SU-DHL-6 (cell line): ENCODE results near the gene HDGF.
A peak's percentile ranks its signal among the peaks of the same experiment; 100 is the strongest.

Experiments used
- H2AFZ ChIP-seq: fragments of 200-600 bp; sonication (generic); 2 replicates; pipeline ENCODE4 v1.6.1; 2014; ENCODE audit warnings: low read depth, mild to moderate bottlenecking, moderate library complexity, mixed read lengths, antibody characterized with exemption, low read length; ENCODE audit not compliant: severe bottlenecking
- H3F3A ChIP-seq: fragments of 200-600 bp; shearing (Covaris generic); 2 replicates; pipeline ENCODE4 v1.6.0; 2016; ENCODE audit warnings: antibody characterized with exemption, mild to moderate bottlenecking; ENCODE audit not compliant: insufficient read depth
- H3K27ac ChIP-seq: fragments of 200-600 bp; sonication (generic); 2 replicates; pipeline ENCODE4 v1.5.1; 2016; ENCODE audit warnings: low read depth, mild to moderate bottlenecking, low read length, moderate library complexity, mixed read lengths
- H3K27me3 ChIP-seq: fragments of 200-600 bp; sonication (generic), shearing (Covaris generic); 2 replicates; pipeline ENCODE4 v1.6.0; 2014; ENCODE audit warnings: mild to moderate bottlenecking, low read length
- H3K36me3 ChIP-seq: fragments of 200-600 bp; sonication (generic); 2 replicates; pipeline ENCODE4 v1.6.1; 2014; ENCODE audit warnings: mild to moderate bottlenecking, low read length, mixed read lengths
- H3K4me2 ChIP-seq: fragments of 300-600, 200-600 bp; shearing (Covaris generic), sonication (generic); 2 replicates; pipeline ENCODE4 v1.6.0; 2014; ENCODE audit warnings: low read length, low read depth, mild to moderate bottlenecking; ENCODE audit not compliant: poor library complexity, severe bottlenecking
- H3K4me3 ChIP-seq: fragments of 200-600 bp; sonication (generic); 2 replicates; pipeline ENCODE4 v1.5.1; 2014; ENCODE audit warnings: antibody characterized with exemption, low read length, mild to moderate bottlenecking, mixed read lengths; ENCODE audit not compliant: insufficient read depth, poor library complexity, severe bottlenecking
- H3K79me2 ChIP-seq: fragments of 200-600 bp; sonication (generic); 2 replicates; pipeline ENCODE4 v1.6.1; 2014; ENCODE audit warnings: mild to moderate bottlenecking, low read length, moderate library complexity; ENCODE audit not compliant: insufficient read depth
- H3K9ac ChIP-seq: fragments of 200-600 bp; sonication (generic); 2 replicates; pipeline ENCODE4 v1.7.0; 2014; ENCODE audit warnings: mild to moderate bottlenecking, low read length
- H3K9me2 ChIP-seq: fragments of 200-600 bp; sonication (generic); replicated peaks from 2 replicates; pipeline ENCODE4 v1.6.1; 2014; ENCODE audit warnings: low read length; ENCODE audit not compliant: insufficient read depth
- H3K9me3 ChIP-seq: fragments of 200-600 bp; sonication (generic); 2 replicates; pipeline ENCODE4 v1.6.1; 2014; ENCODE audit warnings: low read length, mixed read lengths; ENCODE audit not compliant: insufficient read depth
- H4K20me1 ChIP-seq: fragments of 200-600 bp; sonication (generic); 2 replicates; pipeline ENCODE4 v1.6.1; 2014; ENCODE audit warnings: low read depth, mild to moderate bottlenecking, antibody characterized with exemption, low read length, moderate library complexity, mixed read lengths
- EZH2phosphoT487 ChIP-seq: fragments of 200-600 bp; sonication (generic), shearing (Covaris generic); conservative IDR thresholded peaks from 2 replicates; pipeline ENCODE4 v1.6.1; 2018; ENCODE audit warnings: mild to moderate bottlenecking, antibody characterized with exemption, low read length, moderate library complexity, mixed read lengths
- TF ChIP-seq, protein P1 (sequence below): fragments of 200-600 bp; sonication (generic); IDR thresholded peaks from one replicate; pipeline ENCODE4 v1.5.1; 2017; ENCODE audit warnings: antibody characterized with exemption, mild to moderate bottlenecking, low read length, moderate library complexity; ENCODE audit not compliant: insufficient read depth, poor library complexity, severe bottlenecking

HDGF gene

DNA sequence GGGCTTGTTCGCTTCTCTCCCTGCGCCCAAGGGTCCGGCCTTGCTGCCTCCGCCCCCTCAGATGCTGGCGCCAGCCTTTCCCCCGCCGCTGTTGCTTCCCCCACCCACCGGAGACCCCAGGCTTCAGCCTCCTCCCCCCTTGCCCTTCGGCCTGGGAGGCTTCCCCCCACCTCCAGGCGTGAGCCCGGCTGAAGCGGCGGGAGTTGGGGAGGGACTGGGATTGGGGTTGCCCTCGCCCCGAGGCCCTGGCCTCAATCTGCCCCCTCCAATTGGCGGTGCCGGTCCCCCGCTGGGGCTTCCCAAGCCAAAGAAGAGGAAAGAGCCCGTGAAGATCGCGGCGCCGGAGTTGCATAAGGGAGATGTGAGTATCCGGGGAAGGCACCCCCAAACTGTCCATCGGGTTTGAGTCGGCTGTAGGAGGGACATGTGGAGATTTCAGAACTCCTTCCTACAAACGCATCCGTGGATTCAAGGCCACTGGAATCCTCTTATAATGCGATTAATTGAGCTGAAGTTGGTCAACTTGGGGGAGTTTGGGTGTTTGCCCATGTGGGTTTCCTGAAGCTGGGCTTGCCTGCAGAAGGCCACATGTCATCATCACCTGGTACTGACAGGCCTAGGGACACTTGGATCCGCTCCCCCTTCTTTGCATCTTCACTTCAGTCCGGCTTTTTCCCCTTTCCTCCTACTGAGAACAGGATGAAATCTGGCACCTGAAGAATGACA lies 16.6 kb upstream of the HDGF start:
- Histone ChIP-seq H3K79me2 (peaks cover 55% of the 10 kb centered on the region), H2AFZ (no peak overlapping the region), H3F3A (no peaks in the 10 kb centered on the region), H3K9me3 (no peaks in the 10 kb centered on the region), H3K36me3 (peaks cover 6% of the 10 kb centered on the region; the same call in 1 of the 2 replicates), H3K4me3 (peak overlapping the region; percentile 90), H3K27ac (peak overlapping the region; percentile 79), H3K9me2 (no peaks in the 10 kb centered on the region), H3K27me3 (no peaks in the 10 kb centered on the region), H3K4me2 (peak overlapping the region; percentile 83), H4K20me1 (no peaks in the 10 kb centered on the region), H3K9ac (peak overlapping the region; percentile 93)
- TF ChIP-seq, protein P1, sequence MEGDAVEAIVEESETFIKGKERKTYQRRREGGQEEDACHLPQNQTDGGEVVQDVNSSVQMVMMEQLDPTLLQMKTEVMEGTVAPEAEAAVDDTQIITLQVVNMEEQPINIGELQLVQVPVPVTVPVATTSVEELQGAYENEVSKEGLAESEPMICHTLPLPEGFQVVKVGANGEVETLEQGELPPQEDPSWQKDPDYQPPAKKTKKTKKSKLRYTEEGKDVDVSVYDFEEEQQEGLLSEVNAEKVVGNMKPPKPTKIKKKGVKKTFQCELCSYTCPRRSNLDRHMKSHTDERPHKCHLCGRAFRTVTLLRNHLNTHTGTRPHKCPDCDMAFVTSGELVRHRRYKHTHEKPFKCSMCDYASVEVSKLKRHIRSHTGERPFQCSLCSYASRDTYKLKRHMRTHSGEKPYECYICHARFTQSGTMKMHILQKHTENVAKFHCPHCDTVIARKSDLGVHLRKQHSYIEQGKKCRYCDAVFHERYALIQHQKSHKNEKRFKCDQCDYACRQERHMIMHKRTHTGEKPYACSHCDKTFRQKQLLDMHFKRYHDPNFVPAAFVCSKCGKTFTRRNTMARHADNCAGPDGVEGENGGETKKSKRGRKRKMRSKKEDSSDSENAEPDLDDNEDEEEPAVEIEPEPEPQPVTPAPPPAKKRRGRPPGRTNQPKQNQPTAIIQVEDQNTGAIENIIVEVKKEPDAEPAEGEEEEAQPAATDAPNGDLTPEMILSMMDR = no peak
- TF ChIP-seq EZH2phosphoT487 = no peak

DNA sequence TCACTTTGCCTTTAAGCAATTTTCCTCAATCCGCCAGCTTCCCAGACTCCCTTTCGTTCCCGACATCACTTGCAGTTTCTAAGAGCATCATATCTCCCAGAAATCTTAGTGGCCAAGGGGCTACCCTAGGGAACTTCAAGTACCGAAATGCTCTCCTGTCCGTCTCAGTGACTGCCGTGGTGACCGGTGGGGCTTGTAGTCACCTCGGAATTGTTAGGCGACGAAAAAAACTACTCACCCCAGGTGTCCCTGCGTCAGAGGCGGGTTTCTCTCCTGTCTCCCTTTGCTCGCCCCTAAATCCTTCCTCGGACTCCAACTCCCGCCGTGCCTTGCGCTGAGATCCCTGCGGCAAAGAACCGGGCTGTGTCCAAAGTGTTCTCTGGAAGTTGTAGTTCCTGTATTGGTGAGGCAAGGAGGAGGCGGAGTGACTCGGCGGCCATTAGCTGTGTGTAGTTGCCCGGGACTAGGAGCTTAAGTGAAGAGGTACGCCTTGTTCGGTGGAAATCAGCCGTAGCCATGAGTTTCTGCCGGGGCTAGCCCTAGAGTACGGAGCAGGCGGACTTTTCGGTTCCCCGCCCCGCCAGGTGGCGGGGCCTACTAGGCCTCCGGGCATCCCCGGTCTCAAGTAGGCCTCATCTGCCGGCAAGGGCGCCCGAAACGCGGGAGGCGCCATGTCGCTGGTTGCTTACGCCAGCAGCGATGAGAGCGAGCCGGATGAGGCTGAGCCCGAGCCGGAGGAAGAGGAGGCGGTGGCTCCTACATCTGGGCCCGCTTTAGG lies 15.8 kb upstream of the HDGF start, which contains the start of gene PRCC:
PRCC (plus strand) TSS at position 435 of the 778 bp plus-strand sequence; CDS start at position 672, 237 bp downstream.
- no peaks in the 10 kb centered on the region for H4K20me1 ChIP-seq
- H3K9me3 ChIP-seq = no peaks in the 10 kb centered on the region
- H2AFZ ChIP-seq = peak within 1 kb of the TSS; percentile 54
- H3K9ac ChIP-seq = peak within 1 kb of the TSS; percentile 93
- no peaks in the 10 kb centered on the region for H3K9me2 ChIP-seq
- H3F3A ChIP-seq = no peaks in the 10 kb centered on the region
- peak within 1 kb of the TSS; percentile 83 for H3K4me2 ChIP-seq
- H3K79me2 ChIP-seq = peaks cover 48% of the 10 kb centered on the region
- 0 out of 2 replicates have a peak, but pooled peaks cover 1% of the 10 kb centered on the region for H3K36me3 ChIP-seq
- H3K27ac ChIP-seq = peak within 1 kb of the TSS; percentile 79
- peak within 1 kb of the TSS; percentile 90 for H3K4me3 ChIP-seq
- TF ChIP-seq, protein P1 = no peak
- TF ChIP-seq EZH2phosphoT487 = no peak
- H3K27me3 ChIP-seq = no peaks in the 10 kb centered on the region

DNA sequence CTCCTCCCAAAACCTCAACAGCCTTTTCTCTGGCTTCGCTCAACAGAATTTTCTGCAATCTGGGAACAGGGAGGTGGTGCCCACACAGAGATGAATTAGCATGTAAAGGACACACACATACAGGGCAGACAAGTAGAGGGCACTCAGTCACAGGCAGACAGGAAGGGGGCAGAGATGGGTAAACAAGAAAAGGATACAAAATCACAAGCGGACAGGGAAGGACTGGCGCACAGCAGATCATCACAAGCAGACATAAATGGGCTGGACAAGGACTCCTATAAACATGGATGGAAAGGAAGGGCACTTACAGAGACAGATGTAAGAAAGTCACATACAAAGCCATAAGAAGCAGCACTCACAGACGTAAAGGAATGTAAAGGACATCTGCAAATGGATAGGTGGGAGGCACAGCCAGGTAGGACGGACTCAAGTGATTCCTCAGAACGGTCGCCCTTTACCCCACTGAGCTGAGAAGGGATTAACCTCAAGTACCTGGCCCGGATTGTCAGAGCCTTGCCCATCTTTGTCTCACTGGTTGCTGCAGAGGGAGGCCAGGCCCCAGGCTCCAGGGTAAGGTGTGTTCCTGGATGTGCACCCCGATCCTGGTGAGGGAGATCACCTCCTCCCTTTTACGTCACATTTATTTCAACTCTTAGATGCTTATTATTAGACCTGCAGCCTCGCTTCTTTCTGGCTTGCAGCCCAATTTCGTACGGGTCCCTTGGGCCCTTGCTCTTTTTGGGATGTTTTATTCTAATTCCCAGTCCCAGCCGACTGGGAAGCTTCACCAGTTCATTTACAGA lies 15.0 kb upstream of the HDGF start:
- Histone ChIP-seq H3K9me2 (no peaks in the 10 kb centered on the region), H3K4me2 (peak overlapping the region; percentile 68), H3K27me3 (no peaks in the 10 kb centered on the region), H2AFZ (peak overlapping the region; percentile 54), H3K27ac (peak overlapping the region; percentile 42), H3K79me2 (peaks cover 41% of the 10 kb centered on the region), H3K36me3 (no peaks in the 10 kb centered on the region), H3K4me3 (peak overlapping the region; percentile 80), H3F3A (no peaks in the 10 kb centered on the region), H3K9ac (peak overlapping the region; percentile 71), H4K20me1 (no peaks in the 10 kb centered on the region), H3K9me3 (no peaks in the 10 kb centered on the region)
- TF ChIP-seq, protein P1 = no peak
- no peak for TF ChIP-seq EZH2phosphoT487
